Sigmoid colon (tissue), 7 donors: ENCODE results near the gene SPDYE16. TPM values are rescaled to one million over a fixed set of nuclear protein-coding genes. Genes with fewer than 3 reads are reported as not detected.
"Not testable (repeated sequence)": the region's sequence is repeated elsewhere in the genome, so short reads cannot be mapped to it uniquely, and the experiment has no call there.

Experiments
- DNase-seq: peaks from one replicate; pipeline ENCODE4 v3.0.0-alpha.2; 2019
- H3K27ac ChIP-seq, 4 donors: fragments of 200-600 bp; sonication (generic); one replicate each; pipeline ENCODE4 v1.5.1; 2016 to 2019; ENCODE audit warnings: mild to moderate bottlenecking in 1 of 4
- H3K27me3 ChIP-seq, 3 donors: fragments of 200-600 bp; sonication (generic); one replicate each; pipeline ENCODE4 v1.5.1; 2019; ENCODE audit warnings: mild to moderate bottlenecking in 1 of 3
- H3K36me3 ChIP-seq, 4 donors: fragments of 200-600 bp; sonication (generic); one replicate each; pipeline ENCODE4 v1.5.1; 2016 to 2019
- H3K4me1 ChIP-seq, 4 donors: fragments of 200-600 bp; sonication (generic); one replicate each; pipeline ENCODE4 v1.5.1; 2017 to 2019
- H3K4me3 ChIP-seq, 4 donors: fragments of 200-600 bp; sonication (generic); one replicate each; pipeline ENCODE4 v1.5.1; 2017 to 2019; ENCODE audit warnings: mild to moderate bottlenecking in 2 of 4, moderate library complexity in 1 of 4
- H3K9me3 ChIP-seq, 4 donors: fragments of 200-600 bp in 3 of 4; sonication (generic) in 3 of 4; one replicate each; pipeline versions ENCODE4 v1.5.1 to v1.6.1; 2013 to 2019
- POLR2AphosphoS5 ChIP-seq, 4 donors: sonication (generic); formaldehyde crosslinking; IDR thresholded peaks; one replicate each; pipeline ENCODE4 v1.6.1; 2017; ENCODE audit warnings: antibody characterized with exemption in 4 of 4
- WGBS, 2 donors: extraction: QIAGEN DNeasy Blood & Tissue Kit; methylation state at CpG; one replicate each; pipeline ENCODE4 v1.1.7; 2013; 5-methylcytosine and 5-hydroxymethylcytosine counted together
- intact Hi-C: fragments of 100-400 bp; cut with DNase I; formaldehyde crosslinking; loops from one replicate; pipeline ENCODE4 v1.15.1; 2023
- polyA plus RNA-seq, 3 donors: library from polyadenylated mRNA; stranded (reverse); fragments of 200-250 nt; gene quantifications; one replicate each; pipeline ENCODE4 v1.2.3, GENCODE V29; 2013
- total RNA-seq, 4 donors: library from RNA; depleted of rRNA; stranded (reverse); fragments of >200 nt; gene quantifications; one replicate each; pipeline ENCODE4 v1.1.0, GENCODE V29; 2016
- donor health status: healthy with polysubstance abuse.
- donor health status: Bipolar disorder and iron deficiency.
- donor health status: healthy.

Gene SPDYE16
- total RNA-seq (1 to 10 TPM in 1 of 4 donors, under 1 TPM in 1, not detected in 2; 0.16 to 2.5 TPM), polyA plus RNA-seq (under 1 TPM in 2 of 3 donors, not detected in 1; 0.06 to 0.60 TPM)

GRCh38 chr7:76543197-76543596 is at the start of gene SPDYE16:
Gene SPDYE16 (minus strand): TSS chr7:76543297. CDS start chr7:76541459, 1,838 bp downstream.
- intact Hi-C loops, DNase-seq: not testable (repeated sequence)

GRCh38 chr7:76592694-76593093 is 49.6 kb upstream of the SPDYE16 start:
- H3K27ac ChIP-seq, DNase-seq, H3K4me3 ChIP-seq, H3K9me3 ChIP-seq, H3K27me3 ChIP-seq, H3K36me3 ChIP-seq, intact Hi-C loops: not testable (repeated sequence)
- 5 to 43% methylated on average over 2 of the region's 2 CpGs for WGBS, 2 donors
- peaks cover 0 to 11% (median 4%) of the 10 kb centered on the region in 4 donors for H3K4me1 ChIP-seq

More at GRCh38 chr7:76543197-76543596, at the start of gene SPDYE16:
- H3K4me3 ChIP-seq, H3K27me3 ChIP-seq, H3K36me3 ChIP-seq, H3K27ac ChIP-seq, H3K9me3 ChIP-seq, H3K4me1 ChIP-seq: not testable (repeated sequence)
- no CpG with 5 or more reads among the region's 8 CpGs for WGBS, 2 donors

DNA sequence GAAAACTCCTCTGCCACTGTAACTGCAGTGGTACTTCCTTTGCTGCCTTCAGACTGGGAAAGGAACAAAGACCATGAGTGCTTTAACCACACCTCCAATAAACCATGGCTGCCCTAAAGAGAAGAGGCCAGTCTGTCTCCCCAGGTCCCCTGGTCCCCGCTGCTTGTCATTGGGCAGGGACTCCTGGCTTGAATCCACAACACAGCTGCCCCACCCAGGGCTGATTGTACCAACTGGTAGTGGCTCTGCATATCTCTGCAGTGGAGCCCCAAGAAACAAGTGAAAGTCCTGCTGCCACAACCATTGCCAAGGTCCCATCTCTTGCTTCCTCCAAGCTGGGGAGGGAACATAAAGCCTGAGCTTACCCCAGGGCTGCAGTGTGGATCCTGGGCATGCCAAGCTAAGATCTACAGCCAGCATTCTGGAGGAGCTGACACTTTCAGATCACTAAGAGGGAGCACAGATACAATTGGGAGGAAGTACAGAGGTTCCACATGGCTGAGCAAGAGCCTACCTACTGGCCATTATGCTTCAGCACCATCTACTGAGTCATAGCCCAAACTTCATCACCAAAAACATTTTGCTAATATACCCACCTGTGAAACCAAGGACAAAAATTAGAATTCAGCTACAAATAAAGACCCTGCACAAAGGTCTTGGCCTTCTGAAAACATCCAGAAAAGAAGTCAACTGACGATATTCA is 48.7 kb upstream of the SPDYE16 start:
- H3K36me3 ChIP-seq, H3K27me3 ChIP-seq, DNase-seq, intact Hi-C loops, H3K27ac ChIP-seq, H3K9me3 ChIP-seq, H3K4me3 ChIP-seq: not testable (repeated sequence)
- peaks cover 0 to 11% (median 4%) of the 10 kb centered on the region in 4 donors for H3K4me1 ChIP-seq
- 53 to 63% methylated on average over 2 of the region's 2 CpGs for WGBS, 2 donors

GRCh38 chr7:76591033-76591432 is 47.9 kb upstream of the SPDYE16 start:
- WGBS, 2 donors: 89 to 90% methylated on average over 3 of the region's 3 CpGs

DNA sequence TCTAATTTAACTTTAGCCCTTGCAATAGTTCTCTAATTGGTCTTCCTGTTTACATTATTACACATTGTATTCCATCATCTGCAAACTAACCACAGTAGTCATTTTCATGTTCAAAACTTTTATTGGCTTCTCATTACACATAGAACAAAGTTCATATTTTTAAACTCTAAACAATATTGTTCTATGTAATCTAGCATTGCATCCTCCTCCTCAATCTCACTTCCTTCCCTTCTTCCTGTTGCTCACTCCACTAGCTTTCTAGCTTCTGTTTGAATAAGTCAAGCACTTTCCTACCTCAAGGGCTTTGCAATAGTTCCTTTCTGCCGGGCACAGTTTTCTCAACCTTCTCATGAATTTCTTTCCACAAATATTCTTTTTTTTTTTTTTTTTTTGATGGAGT is 45.5 kb upstream of the SPDYE16 start:
- H3K9me3 ChIP-seq, H3K4me3 ChIP-seq, H3K27ac ChIP-seq, H3K27me3 ChIP-seq, DNase-seq, H3K36me3 ChIP-seq, intact Hi-C loops: not testable (repeated sequence)
- peaks cover 0 to 23% (median 8%) of the 10 kb centered on the region in 4 donors for H3K4me1 ChIP-seq
- WGBS, 2 donors: 20% methylated on average over 1 of the region's 1 CpG; no CpG with 5 or more reads in 1 of the 2 donors

More at GRCh38 chr7:76591033-76591432, 47.9 kb upstream of the SPDYE16 start:
- H3K27ac ChIP-seq, H3K27me3 ChIP-seq, H3K9me3 ChIP-seq, H3K4me3 ChIP-seq, DNase-seq, intact Hi-C loops, H3K36me3 ChIP-seq: not testable (repeated sequence)
- peaks cover 0 to 11% (median 4%) of the 10 kb centered on the region in 4 donors for H3K4me1 ChIP-seq

- WGBS, 2 donors: 89% methylated on average over 2 of the region's 2 CpGs
- H3K4me3 ChIP-seq, H3K36me3 ChIP-seq, H3K9me3 ChIP-seq, H3K27me3 ChIP-seq, H3K27ac ChIP-seq, DNase-seq, intact Hi-C loops: not testable (repeated sequence)
- peaks cover 0 to 33% (median 15%) of the 10 kb centered on the region in 4 donors for H3K4me1 ChIP-seq
These were observed 43.7 kb upstream of the SPDYE16 start for GRCh38 chr7:76586585-76587315.

GRCh38 chr7:76583636-76584281 is 40.7 kb upstream of the SPDYE16 start:
- not testable (repeated sequence) for H3K9me3 ChIP-seq, DNase-seq
- whole genome bisulfite sequencing, 2 donors: 49 to 52% methylated on average over 5 of the region's 5 CpGs

GRCh38 chr7:76582848-76583631 is 39.9 kb upstream of the SPDYE16 start:
- H3K4me3 ChIP-seq, H3K36me3 ChIP-seq, intact Hi-C loops, H3K27me3 ChIP-seq, H3K9me3 ChIP-seq: not testable (repeated sequence)
- Histone ChIP-seq H3K4me1 (peaks cover 0 to 30% (median 15%) of the 10 kb centered on the region in 4 donors), H3K27ac (peak overlapping the region; percentile 77 to 82 (median 78))
- peak; percentile 23 to 54 (median 48) for TF ChIP-seq POLR2AphosphoS5 (IDR thresholded peaks at IDR 0.05)
- peak; percentile 92 for DNase-seq
- WGBS, 2 donors: 10 to 53% methylated on average over 1 of the region's 2 CpGs

More at GRCh38 chr7:76583636-76584281, 40.7 kb upstream of the SPDYE16 start:
- H3K36me3 ChIP-seq, intact Hi-C loops, H3K27me3 ChIP-seq: not testable (repeated sequence)
- TF ChIP-seq POLR2AphosphoS5 (IDR thresholded peaks at IDR 0.05): peak; percentile 75 to 89 (median 83)
- H3K4me1 ChIP-seq: peaks cover 0 to 30% (median 15%) of the 10 kb centered on the region in 4 donors
- peak overlapping the region in 1 of 4 donors; percentile 6 for H3K4me3 ChIP-seq
- peak overlapping the region; percentile 77 to 82 (median 78) for H3K27ac ChIP-seq

DNA sequence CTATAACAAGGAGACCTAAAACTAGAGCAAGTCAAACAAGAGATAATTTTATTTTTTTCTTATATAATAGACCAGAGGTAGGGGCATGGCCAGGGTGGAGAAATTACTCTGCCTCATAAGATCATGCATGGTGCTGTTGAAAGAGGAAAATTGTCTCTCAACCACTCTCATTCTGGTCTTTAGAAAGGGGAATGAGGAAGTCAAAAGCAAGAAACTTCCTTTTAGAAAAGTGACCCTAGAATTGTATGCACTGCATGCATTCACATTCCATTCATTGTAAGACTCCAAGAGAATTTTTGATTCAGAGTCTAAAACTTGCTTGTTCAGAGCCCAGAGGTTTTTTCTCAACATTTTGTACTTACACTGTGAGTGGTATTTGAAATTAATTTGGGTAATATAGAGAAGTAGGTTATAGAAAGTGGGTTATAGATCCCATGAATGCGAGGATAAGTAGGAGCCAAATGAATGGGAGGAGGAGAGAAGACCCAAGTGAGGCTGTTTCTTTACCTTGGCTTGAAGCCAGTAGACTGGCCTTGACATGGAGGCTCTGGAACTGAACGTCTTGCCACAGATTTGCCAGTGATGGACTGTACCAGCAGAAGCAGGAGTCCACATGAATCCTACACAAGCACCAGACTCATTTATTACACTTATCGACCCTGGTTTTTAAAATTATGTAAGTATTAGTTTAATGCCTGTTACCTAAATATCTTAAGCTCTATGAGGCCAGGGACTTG is 33.0 kb upstream of the SPDYE16 start:
- H3K9me3 ChIP-seq, H3K27me3 ChIP-seq, H3K4me1 ChIP-seq, H3K27ac ChIP-seq, H3K4me3 ChIP-seq, DNase-seq, H3K36me3 ChIP-seq, intact Hi-C loops: not testable (repeated sequence)
- 36 to 63% methylated on average over 3 of the region's 3 CpGs for WGBS, 2 donors

GRCh38 chr7:76575431-76575830 is 32.3 kb upstream of the SPDYE16 start:
- H3K27me3 ChIP-seq, H3K36me3 ChIP-seq, H3K9me3 ChIP-seq, H3K4me1 ChIP-seq, intact Hi-C loops, H3K27ac ChIP-seq, DNase-seq, H3K4me3 ChIP-seq: not testable (repeated sequence)
- WGBS, 2 donors: 96 to 100% methylated on average over 1 of the region's 2 CpGs

DNA sequence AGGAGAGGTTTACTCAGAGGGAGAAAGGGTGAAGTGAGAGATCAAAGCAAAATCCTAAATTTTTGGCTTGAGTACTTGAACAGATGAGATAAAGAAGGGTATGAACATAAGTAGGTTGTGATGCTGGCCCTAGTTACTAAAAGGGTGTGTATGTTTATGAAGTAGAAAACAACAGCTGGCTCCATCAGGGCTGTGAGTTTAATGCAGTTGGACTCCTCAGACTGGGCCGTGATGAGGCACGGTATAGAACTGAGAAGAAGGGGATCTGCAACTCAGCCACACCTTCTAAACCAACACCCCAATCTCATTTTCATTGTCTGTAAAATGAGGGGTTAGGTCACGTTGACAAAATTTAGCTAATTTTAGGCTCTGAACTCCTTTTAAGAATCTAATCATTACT is 29.2 kb upstream of the SPDYE16 start:
- H3K4me3 ChIP-seq, intact Hi-C loops, H3K4me1 ChIP-seq, H3K27ac ChIP-seq, DNase-seq, H3K9me3 ChIP-seq, H3K36me3 ChIP-seq, H3K27me3 ChIP-seq: not testable (repeated sequence)
- 61 to 75% methylated on average over 3 of the region's 3 CpGs for WGBS, 2 donors
